ENCODE results near the gene ODF2.
"Not testable (repeated sequence)": the region's sequence is repeated elsewhere in the genome, so short reads cannot be mapped to it uniquely, and the experiment has no call there.

Gene ODF2

DNA sequence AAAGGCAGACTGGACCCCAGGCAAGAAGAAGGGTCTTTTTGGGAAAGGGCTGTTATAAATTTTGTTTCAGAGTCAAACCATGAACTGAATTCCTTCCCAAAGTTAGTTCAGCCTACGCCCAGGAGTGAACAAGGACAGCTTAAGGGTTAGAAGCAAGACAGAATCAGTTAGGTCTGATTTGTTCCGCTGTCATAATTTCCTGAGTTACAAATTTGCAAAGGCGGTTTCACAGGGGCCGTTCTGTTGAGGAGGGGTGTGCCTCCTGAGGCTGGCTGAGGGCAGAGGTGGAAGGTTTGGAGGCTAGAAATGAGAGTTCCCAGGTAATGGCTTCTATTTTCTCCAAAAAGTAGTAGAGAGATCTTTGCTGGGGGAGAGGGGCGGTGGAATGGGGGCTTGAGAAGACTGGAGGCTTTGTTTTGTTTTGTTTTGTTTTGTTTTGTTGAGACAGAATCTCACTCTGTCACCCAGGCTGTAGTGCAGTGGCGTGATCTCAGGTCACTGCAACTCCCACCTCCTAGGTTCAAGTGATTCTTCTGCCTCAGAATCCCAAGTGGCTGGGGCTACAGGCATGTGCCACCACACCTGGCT, 39.3 kb upstream of the ODF2 start:
- DNase-seq (ENCODE audit: low read depth), result peak; percentile 56
- TF ChIP-seq MAX (IDR thresholded peaks at IDR 0.05; ENCODE audit: low read depth, low read length), result no peak
- TF ChIP-seq, protein P1, sequence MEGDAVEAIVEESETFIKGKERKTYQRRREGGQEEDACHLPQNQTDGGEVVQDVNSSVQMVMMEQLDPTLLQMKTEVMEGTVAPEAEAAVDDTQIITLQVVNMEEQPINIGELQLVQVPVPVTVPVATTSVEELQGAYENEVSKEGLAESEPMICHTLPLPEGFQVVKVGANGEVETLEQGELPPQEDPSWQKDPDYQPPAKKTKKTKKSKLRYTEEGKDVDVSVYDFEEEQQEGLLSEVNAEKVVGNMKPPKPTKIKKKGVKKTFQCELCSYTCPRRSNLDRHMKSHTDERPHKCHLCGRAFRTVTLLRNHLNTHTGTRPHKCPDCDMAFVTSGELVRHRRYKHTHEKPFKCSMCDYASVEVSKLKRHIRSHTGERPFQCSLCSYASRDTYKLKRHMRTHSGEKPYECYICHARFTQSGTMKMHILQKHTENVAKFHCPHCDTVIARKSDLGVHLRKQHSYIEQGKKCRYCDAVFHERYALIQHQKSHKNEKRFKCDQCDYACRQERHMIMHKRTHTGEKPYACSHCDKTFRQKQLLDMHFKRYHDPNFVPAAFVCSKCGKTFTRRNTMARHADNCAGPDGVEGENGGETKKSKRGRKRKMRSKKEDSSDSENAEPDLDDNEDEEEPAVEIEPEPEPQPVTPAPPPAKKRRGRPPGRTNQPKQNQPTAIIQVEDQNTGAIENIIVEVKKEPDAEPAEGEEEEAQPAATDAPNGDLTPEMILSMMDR (IDR thresholded peaks at IDR 0.05; ENCODE audit: low read depth, low read length), result no peak
- no peak for TF ChIP-seq MYC (IDR thresholded peaks at IDR 0.05; ENCODE audit: low read depth, low read length)
- TF ChIP-seq POLR2A (IDR thresholded peaks at IDR 0.05; ENCODE audit: extremely low read depth, insufficient read length), result no peak
- H3K4me3 ChIP-seq (ENCODE audit: low read depth, low read length), result no peak overlapping the region

GRCh38 chr9:128419061-128419925, 36.5 kb upstream of the ODF2 start:
- no peak overlapping the region for H3K4me3 ChIP-seq (ENCODE audit: low read depth, low read length)
- DNase-seq (ENCODE audit: low read depth), result no peak
- no peak for TF ChIP-seq MYC (IDR thresholded peaks at IDR 0.05; ENCODE audit: low read depth, low read length)
- no peak for TF ChIP-seq POLR2A (IDR thresholded peaks at IDR 0.05; ENCODE audit: extremely low read depth, insufficient read length)
- TF ChIP-seq MAX (IDR thresholded peaks at IDR 0.05; ENCODE audit: low read depth, low read length), result no peak
- TF ChIP-seq, protein P1 (IDR thresholded peaks at IDR 0.05; ENCODE audit: low read depth, low read length), result no peak

- TF ChIP-seq, protein P1 (IDR thresholded peaks at IDR 0.05; ENCODE audit: low read depth, low read length), result peak; percentile 62
- TF ChIP-seq MAX (IDR thresholded peaks at IDR 0.05; ENCODE audit: low read depth, low read length) (peak; percentile 23; the same call in 1 of the 2 replicates), MYC (IDR thresholded peaks at IDR 0.05; ENCODE audit: low read depth, low read length) (peak; percentile 29; the same call in 1 of the 2 replicates), POLR2A (IDR thresholded peaks at IDR 0.05; ENCODE audit: extremely low read depth, insufficient read length) (peak; percentile 10)
- peak overlapping the region; percentile 40 for H3K4me3 ChIP-seq (ENCODE audit: low read depth, low read length)
- DNase-seq (ENCODE audit: low read depth), result peak; percentile 76
These were observed 35.7 kb upstream of the ODF2 start for GRCh38 chr9:128420060-128420650.

DNA sequence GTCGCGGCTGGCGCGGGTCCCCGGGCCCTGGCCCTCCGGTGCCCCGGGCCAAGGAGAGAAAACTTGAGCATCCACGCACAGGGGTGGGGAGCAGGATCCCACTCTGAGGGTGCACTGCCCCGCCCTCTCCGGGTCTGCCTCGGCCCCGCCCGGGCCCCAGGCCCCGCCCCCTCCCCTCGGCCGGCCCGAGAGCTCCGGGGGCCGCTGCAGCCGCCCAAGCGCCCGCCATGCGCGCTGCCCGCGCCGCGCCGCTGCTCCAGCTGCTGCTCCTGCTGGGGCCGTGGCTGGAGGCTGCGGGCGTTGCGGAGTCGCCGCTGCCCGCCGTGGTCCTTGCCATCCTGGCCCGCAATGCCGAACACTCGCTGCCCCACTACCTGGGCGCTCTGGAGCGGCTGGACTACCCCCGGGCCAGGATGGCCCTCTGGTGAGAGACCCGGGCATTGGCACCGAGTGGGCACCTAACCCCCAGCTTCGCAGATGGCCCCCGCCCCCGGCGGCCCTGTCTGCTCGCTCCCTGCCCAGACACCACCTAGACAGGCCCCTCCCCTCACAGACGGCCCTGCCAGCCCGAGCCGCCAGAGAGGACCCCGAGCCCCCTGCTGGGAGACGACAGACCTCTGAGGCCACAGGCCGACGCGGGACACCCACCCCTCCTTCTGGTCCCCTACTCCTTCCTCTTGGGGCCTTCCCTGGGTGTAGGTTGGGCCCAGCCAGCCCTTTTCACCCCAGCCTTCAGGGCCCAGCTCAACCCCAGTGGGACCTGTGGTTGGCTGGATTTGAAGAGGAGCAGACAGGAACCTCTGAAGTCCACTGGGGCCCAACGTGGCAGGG, 34.9 kb upstream of the ODF2 start, which contains the start of gene CERCAM:
TSS of gene CERCAM (plus strand) at position 207 of the 831 bp plus-strand sequence. CDS start at position 228, 21 bp downstream.
- peak; percentile 26; the same call in 1 of the 2 replicates for TF ChIP-seq MYC (IDR thresholded peaks at IDR 0.05; ENCODE audit: low read depth, low read length)
- peak; percentile 52 for TF ChIP-seq POLR2A (IDR thresholded peaks at IDR 0.05; ENCODE audit: extremely low read depth, insufficient read length)
- no peak for TF ChIP-seq MAX (IDR thresholded peaks at IDR 0.05; ENCODE audit: low read depth, low read length)
- H3K4me3 ChIP-seq (ENCODE audit: low read depth, low read length), result peak within 1 kb of the TSS; percentile 71
- DNase-seq (ENCODE audit: low read depth), result peak; percentile 87

- DNase-seq (ENCODE audit: low read depth), result peak; percentile 79
- peak overlapping the region; percentile 71 for H3K4me3 ChIP-seq (ENCODE audit: low read depth, low read length)
- peak; percentile 43; the same call in 1 of the 2 replicates for TF ChIP-seq MAX (IDR thresholded peaks at IDR 0.05; ENCODE audit: low read depth, low read length)
- TF ChIP-seq POLR2A (IDR thresholded peaks at IDR 0.05; ENCODE audit: extremely low read depth, insufficient read length), result no peak
These were observed 34.3 kb upstream of the ODF2 start for GRCh38 chr9:128421482-128421996.

DNA sequence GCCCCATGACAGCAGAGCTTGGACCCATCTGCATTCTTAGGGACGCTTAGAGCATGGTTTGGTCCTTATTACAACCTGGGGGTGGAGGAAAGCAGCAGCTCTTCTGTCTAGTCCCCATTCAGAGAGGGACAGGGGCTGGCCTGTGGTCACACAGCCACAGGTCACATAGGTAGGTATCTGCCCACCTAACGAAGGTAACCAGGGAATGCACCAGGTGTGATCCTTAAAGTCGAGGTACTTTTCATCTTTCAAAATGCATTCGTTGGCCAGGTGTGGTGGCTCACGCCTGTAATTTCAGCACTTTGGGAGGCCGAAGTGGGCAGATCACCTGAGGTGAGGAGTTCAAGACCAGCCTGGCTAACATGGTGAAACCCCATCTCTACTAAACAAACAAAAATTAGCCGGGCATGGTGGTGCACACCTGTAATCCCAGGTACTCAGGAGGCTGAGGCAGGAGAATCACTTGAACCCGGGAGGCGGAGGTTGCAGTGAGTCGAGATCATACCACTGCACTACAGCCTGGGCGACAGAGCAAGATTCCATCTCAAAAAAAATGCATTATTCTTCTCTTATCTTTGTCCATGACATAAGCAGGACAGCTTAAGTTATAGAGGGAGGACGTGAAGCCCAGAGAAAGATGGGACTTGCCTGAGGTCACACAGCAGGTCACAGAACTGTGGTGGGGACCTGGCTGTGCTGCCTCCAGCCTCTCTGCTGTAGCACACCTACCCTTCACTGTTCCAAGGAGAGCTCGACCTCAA, 33.6 kb upstream of the ODF2 start:
- not testable (repeated sequence) for DNase-seq (ENCODE audit: low read depth)
- H3K4me3 ChIP-seq (ENCODE audit: low read depth, low read length), result peak overlapping the region; percentile 71

Measured in NB4 (cell line).